T-helper 22 cell (primary cell): Measurements from ENCODE around the gene MAT1A.
"Not testable (repeated sequence)": the region's sequence is repeated elsewhere in the genome, so short reads cannot be mapped to it uniquely, and the experiment has no call there.

Experiments
- DNase-seq: peaks from one replicate; pipeline ENCODE4 v3.0.0-alpha.2; 2020; ENCODE audit warnings: low read depth

MAT1A gene

DNA sequence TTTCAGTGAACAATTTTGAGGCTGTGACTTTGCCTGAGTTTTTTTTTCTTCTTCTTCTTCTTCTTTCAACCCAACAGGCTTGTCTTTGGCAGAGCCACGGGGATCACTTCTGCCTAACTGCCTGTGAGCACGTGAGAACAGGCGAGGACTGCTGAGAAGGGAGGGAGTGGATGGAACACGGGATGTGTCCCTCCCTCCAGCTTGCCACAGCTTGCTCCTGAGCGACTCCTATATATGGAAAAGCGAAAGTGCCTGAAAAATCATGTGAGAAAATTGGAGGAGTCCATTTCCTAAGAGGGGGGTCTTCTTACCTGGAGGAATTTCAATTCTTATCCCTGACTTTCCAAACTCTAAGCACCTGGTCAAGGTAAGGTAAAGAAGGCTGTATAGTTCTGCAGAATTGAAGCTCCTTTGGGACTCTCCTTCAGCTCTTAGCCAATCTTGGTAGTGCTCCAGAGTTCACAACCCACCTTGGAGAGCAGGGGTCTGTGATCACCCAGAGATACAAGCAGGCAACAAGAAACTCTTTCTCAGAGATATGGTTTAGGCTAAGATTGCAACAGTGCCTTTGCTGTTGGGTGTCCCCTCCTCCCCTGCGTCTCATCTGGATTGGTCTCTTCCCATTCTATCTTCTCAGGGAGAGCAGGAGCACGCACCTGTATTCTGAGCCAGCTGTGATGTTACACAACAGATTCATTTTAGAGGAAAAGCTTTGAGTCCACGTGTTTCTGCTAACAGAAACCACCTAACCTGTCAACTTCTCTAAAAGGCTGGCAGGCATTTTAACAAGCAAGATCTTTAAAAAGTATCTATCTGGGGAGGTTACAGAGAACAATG lies at the start of gene MAT1A:
TSS of gene MAT1A (minus strand) at position 208 of the 837 bp plus-strand sequence. CDS start 235 bp downstream, outside the sequence.
- DNase-seq = no peak

DNA sequence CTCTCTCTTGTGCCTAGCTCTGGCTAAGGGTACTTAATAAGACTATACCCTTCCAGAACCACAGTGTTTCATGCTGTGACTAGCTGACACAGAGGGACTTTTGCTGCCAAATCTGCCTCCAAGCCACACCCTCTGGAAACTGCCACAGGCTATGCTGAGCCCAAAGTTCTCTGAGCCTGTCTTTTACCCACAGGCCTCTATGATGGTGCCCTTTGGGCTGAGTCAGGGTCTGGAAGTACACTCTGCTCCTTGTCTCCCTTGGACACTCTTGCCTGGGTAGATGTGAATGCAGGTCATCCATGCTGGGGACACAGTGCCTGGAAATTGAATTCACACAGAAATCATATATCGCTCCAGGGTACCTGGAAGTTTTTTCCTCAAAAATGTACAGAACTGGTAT lies 44.5 kb upstream of the MAT1A start:
- no peak for DNase-seq

- DNase-seq = no peak
Measured at GRCh38 chr10:80324891-80325364, 35.5 kb upstream of the MAT1A start.

GRCh38 chr10:80324086-80324485 lies 34.6 kb upstream of the MAT1A start:
- DNase-seq = no peak

- no peak for DNase-seq
Measured at GRCh38 chr10:80323311-80323710, 33.9 kb upstream of the MAT1A start.

GRCh38 chr10:80322711-80323110 lies 33.3 kb upstream of the MAT1A start:
- no peak for DNase-seq

DNA sequence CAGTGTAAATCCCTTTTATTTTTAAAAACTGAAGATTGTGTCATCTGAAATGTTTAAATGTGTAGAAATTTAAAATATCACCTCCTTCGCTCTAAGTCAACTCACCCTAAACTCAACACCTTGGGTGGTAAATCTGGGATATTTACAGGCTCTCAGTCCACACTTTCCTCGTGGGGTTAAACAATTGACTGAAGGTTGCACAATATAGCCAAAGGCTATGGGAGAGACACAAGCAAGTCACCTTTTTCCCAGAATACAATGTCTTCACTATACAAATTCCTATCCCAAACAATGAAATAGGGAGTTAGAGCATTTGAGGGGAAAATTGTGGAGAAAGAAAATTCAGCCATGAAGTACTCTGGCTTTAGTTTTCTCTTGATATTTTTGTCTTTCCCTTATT lies 32.7 kb upstream of the MAT1A start:
- no peak for DNase-seq

DNA sequence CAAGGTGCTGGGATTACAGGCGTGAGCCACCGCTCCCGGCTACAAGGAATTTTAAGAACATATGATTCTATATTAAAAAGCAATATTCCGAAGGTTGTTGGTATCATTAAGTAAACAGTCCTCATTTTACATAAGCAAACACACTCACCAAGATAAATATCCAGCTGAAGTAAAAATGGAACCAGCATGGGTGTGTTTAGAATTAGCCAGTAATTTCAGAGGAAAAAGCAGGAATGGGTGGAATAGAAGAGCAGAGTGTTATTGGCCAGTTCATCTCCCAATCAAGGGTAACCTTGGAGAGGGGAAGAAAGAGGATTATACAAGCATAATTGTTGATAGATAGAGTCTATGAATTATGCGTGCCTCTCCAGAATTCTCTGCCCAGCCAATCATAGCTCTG lies 31.7 kb upstream of the MAT1A start:
- DNase-seq = no peak

- DNase-seq = no peak
Measured at GRCh38 chr10:80320377-80320776, 30.9 kb upstream of the MAT1A start.

GRCh38 chr10:80319725-80320290 lies 30.4 kb upstream of the MAT1A start:
- DNase-seq = no peak

GRCh38 chr10:80319318-80319717 lies 29.9 kb upstream of the MAT1A start:
- no peak for DNase-seq

DNA sequence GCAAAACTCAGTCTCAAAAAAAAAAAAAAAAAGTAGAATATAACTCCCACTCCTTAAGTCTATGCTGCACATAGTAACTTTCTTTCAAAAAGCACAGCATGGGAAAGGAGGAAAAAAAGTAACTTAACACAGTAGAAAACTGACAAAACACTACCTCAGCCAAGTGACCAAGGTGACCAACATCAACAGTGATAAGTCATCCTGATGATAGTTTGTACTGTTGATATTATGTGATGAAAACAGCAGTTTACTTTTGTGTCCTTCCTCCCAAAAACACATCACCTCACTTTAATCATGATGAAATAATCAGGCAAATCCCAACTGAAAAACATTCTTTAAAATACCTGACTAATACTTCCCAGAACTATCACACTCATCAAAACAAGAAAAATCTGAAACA lies 29.3 kb upstream of the MAT1A start:
- no peak for DNase-seq

DNA sequence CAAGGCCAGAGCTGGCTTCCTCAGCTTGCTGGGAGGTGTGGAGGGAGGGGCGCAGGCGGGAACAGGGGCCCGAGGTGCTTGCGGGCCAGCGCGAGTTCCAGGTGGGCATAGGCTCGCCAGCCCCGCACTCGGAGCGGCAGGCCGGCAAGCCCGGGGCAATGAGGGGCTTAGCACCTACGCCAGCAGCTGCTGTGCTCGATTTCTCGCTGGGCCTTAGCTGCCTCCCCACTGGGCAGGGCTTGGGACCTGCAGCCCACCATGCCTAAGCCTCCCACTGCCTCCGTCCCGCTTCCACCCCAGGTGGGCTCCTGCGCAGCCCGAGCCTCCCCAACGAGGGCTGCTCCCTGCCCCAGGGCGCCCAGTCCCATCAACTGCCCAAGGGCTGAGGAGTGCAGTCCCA lies 25.9 kb upstream of the MAT1A start:
- DNase-seq = no peak

DNA sequence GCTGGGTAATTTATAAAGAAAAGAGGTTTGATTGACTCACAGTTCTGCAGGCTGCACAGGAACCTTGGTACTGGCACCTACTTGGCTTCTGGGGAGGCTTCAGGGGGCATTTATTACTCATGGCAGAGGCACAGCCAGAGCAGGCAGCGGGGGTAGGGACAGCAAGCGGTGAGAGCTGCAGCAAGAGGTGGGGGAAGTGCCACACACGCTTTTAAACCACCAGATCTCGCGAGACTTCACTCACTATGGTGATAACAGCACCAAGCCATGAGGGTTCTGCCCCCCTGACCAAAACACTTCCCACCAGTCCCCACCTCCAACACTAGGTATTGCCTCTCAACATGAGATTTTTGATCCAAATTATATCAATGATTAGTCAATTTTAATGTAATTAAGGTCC lies 24.1 kb upstream of the MAT1A start:
- no peak for DNase-seq

DNA sequence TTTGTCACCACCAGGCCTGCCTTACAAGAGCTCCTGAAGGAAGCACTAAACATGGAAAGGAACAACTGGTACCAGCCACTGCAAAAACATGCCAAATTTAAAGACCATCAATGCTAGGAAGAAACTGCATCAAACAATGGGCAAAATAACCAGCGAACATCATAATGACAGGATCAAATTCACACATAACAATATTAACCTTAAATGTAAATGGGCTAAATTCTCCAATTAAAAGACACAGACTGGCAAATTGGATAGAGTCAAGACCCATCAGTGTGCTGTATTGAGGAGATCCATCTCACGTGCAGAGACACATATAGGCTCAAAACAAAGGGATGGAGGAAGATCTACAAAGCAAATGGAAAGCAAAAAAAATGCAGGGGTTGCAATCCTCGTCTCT lies 16.5 kb upstream of the MAT1A start:
- DNase-seq = not testable (repeated sequence)

GRCh38 chr10:80296942-80297341 lies 7.5 kb upstream of the MAT1A start:
- no peak for DNase-seq

GRCh38 chr10:80292607-80293239 lies 3.3 kb upstream of the MAT1A start:
- no peak for DNase-seq

DNA sequence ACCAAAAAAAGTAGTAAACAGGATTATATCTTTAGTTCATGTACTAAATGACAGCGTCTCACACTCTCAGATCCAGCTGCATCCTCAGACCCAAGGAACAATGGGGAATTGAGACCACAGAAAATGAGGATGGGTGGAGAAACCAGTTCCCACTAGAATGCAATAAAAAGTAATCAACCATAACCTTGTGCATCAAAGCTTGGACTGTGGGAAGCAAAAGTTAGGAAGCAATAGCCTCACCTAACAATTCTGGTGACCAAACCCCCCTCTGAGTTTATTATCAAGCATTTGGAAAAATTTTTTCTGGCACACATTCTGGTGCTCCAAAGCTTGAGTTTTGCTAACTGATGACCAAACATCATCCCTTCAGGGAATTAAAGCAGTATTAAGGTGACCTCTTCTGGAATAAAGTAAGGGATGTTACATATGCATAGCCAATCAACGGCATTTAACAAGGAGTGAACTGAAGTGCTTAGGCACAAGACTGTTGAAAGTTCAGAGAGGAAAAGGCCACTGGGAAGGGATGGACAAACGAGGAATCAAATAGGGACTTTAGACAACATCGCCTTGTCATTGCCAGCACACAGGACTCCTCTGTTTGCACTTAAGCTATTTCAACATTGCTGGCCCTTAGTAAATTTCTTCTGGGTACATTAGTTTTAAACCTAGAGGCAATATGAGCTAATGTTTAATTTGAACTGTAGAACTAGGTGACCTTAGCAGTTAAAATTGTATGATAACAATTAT lies 1.2 kb upstream of the MAT1A start:
- DNase-seq = no peak

- no peak for DNase-seq
Measured at GRCh38 chr10:80288849-80289248, 609 bp downstream of the MAT1A start.

DNA sequence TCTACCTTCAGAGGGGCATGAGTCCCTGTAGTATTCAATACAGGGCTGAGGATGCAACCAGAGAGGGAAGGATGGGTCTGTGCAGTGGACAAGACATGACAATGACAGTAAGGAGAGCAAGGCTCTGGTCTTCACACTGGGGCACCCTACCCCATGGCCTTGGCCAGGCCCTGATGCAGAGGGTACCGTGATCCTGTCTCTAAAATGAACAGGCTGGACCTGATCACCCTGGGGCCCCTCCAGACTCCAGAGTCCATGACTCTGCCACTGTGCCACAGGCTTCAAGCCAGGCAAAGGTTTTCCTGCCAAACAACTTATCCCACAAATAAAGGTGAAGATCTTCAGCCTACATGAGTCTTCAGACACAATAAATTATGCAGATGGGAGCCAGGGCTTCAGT lies 4.9 kb downstream of the MAT1A start:
- DNase-seq = no peak

GRCh38 chr10:80283536-80284199 lies 5.8 kb downstream of the MAT1A start:
- DNase-seq = no peak

- no peak for DNase-seq
Measured at GRCh38 chr10:80283119-80283518, 6.3 kb downstream of the MAT1A start.
